ENCODE results near the gene ALDH5A1. TPM values are rescaled to one million over a fixed set of nuclear protein-coding genes. Genes with fewer than 3 reads are reported as not detected.
"Not testable (repeated sequence)": the region's sequence is repeated elsewhere in the genome, so short reads cannot be mapped to it uniquely, and the experiment has no call there.

ALDH5A1 gene
- total RNA-seq, 1 donor from 2014 or later = 12.9 TPM

- no peak for TF ChIP-seq CTCF (conservative IDR thresholded peaks at IDR 0.05)
- Mint-ChIP-seq H3K27ac (ENCODE audit: unreplicated experiment) (no peak overlapping the region), H3K9me3 (peaks cover 5% of the 10 kb centered on the region), H3K4me3 (no peak overlapping the region), H3K36me3 (ENCODE audit: low read depth) (peaks cover 17% of the 10 kb centered on the region), H3K4me1 (no peaks in the 10 kb centered on the region), H3K27me3 (ENCODE audit: low read depth) (no peaks in the 10 kb centered on the region)
- no peak for DNase-seq (ENCODE audit: low read depth, low spot score)
Measured at GRCh38 chr6:24501914-24502313, 7.1 kb downstream of the ALDH5A1 start.

GRCh38 chr6:24504287-24504648 is 9.5 kb downstream of the ALDH5A1 start:
- H3K4me3 Mint-ChIP-seq = no peak overlapping the region
- H3K4me1 Mint-ChIP-seq = no peaks in the 10 kb centered on the region
- no peak overlapping the region for H3K27ac Mint-ChIP-seq (ENCODE audit: unreplicated experiment)
- no peaks in the 10 kb centered on the region for H3K27me3 Mint-ChIP-seq (ENCODE audit: low read depth)
- no peak for DNase-seq (ENCODE audit: low read depth, low spot score)
- no peak for TF ChIP-seq CTCF (conservative IDR thresholded peaks at IDR 0.05)
- H3K9me3 Mint-ChIP-seq = peaks cover 4% of the 10 kb centered on the region
- H3K36me3 Mint-ChIP-seq (ENCODE audit: low read depth) = peaks cover 28% of the 10 kb centered on the region

- H3K9me3 Mint-ChIP-seq = peaks cover 4% of the 10 kb centered on the region
- TF ChIP-seq CTCF (conservative IDR thresholded peaks at IDR 0.05) = no peak
- no peak overlapping the region for H3K4me3 Mint-ChIP-seq
- H3K27me3 Mint-ChIP-seq (ENCODE audit: low read depth) = no peaks in the 10 kb centered on the region
- peaks cover 33% of the 10 kb centered on the region for H3K36me3 Mint-ChIP-seq (ENCODE audit: low read depth)
- DNase-seq (ENCODE audit: low read depth, low spot score) = no peak
- no peaks in the 10 kb centered on the region for H3K4me1 Mint-ChIP-seq
- no peak overlapping the region for H3K27ac Mint-ChIP-seq (ENCODE audit: unreplicated experiment)
Measured at GRCh38 chr6:24504649-24505586, 10.1 kb downstream of the ALDH5A1 start.

GRCh38 chr6:24506814-24507520 is 12.2 kb downstream of the ALDH5A1 start:
- no peaks in the 10 kb centered on the region for H3K4me1 Mint-ChIP-seq
- no peaks in the 10 kb centered on the region for H3K27me3 Mint-ChIP-seq (ENCODE audit: low read depth)
- H3K9me3 Mint-ChIP-seq = peaks cover 4% of the 10 kb centered on the region
- H3K4me3 Mint-ChIP-seq = no peak overlapping the region
- TF ChIP-seq CTCF (conservative IDR thresholded peaks at IDR 0.05) = no peak
- peaks cover 42% of the 10 kb centered on the region for H3K36me3 Mint-ChIP-seq (ENCODE audit: low read depth)
- no peak overlapping the region for H3K27ac Mint-ChIP-seq (ENCODE audit: unreplicated experiment)
- no peak for DNase-seq (ENCODE audit: low read depth, low spot score)

- H3K9me3 Mint-ChIP-seq; H3K27ac Mint-ChIP-seq (ENCODE audit: unreplicated experiment); H3K4me1 Mint-ChIP-seq; H3K27me3 Mint-ChIP-seq (ENCODE audit: low read depth); DNase-seq (ENCODE audit: low read depth, low spot score); H3K4me3 Mint-ChIP-seq: not testable (repeated sequence)
- peaks cover 43% of the 10 kb centered on the region for H3K36me3 Mint-ChIP-seq (ENCODE audit: low read depth)
Measured at GRCh38 chr6:24511976-24512375, 17.2 kb downstream of the ALDH5A1 start.

- Mint-ChIP-seq H3K4me1 (no peaks in the 10 kb centered on the region), H3K27ac (ENCODE audit: unreplicated experiment) (no peak overlapping the region), H3K9me3 (no peaks in the 10 kb centered on the region), H3K4me3 (no peak overlapping the region), H3K27me3 (ENCODE audit: low read depth) (no peaks in the 10 kb centered on the region), H3K36me3 (ENCODE audit: low read depth) (peaks cover 31% of the 10 kb centered on the region)
- no peak for DNase-seq (ENCODE audit: low read depth, low spot score)
- no peak for TF ChIP-seq CTCF (conservative IDR thresholded peaks at IDR 0.05)
Measured at GRCh38 chr6:24513602-24514001, 18.8 kb downstream of the ALDH5A1 start.
